Activated B cell treated with CpG ODN at 0.5 μM for 24 hours (primary cell): ENCODE measurements around the gene TENM4. TPM values are rescaled to one million over a fixed set of nuclear protein-coding genes. Genes with fewer than 3 reads are reported as not detected.

Experiments used
- ATAC-seq: fragments of 200-7000 bp; cut with Tn5 transposase; one replicate; pipeline ENCODE4 v1.10.0; 2021; ENCODE audit warnings: low read depth, mild to moderate bottlenecking, moderate library complexity
- CTCF ChIA-PET: fragments of 350-600 bp; sonication (Branson Sonifier 250); formaldehyde crosslinking; loops from one replicate; lab custom pipeline; 2021; ENCODE audit warnings: antibody characterized with exemption; lab: Charles Lee
- POLR2A ChIA-PET: fragments of 350-600 bp; sonication (Branson Sonifier 250); formaldehyde crosslinking; loops from one replicate; lab custom pipeline; 2021; ENCODE audit warnings: antibody characterized with exemption; lab: Charles Lee
- DNase-seq: peaks from one replicate; pipeline ENCODE4 v3.0.0; 2022
- H3K27ac Mint-ChIP-seq: one replicate; pipeline ENCODE4 v1.8.0; 2020; ENCODE audit warnings: mixed read lengths
- H3K27me3 Mint-ChIP-seq: one replicate; pipeline ENCODE4 v1.8.0; 2021; ENCODE audit warnings: mixed read lengths
- H3K36me3 Mint-ChIP-seq: one replicate; pipeline ENCODE4 v1.8.0; 2021; ENCODE audit warnings: low read depth, mixed read lengths
- H3K4me1 Mint-ChIP-seq: one replicate; pipeline ENCODE4 v1.8.0; 2021; ENCODE audit warnings: mixed read lengths
- H3K4me3 Mint-ChIP-seq: one replicate; pipeline ENCODE4 v1.8.0; 2020; ENCODE audit warnings: mild to moderate bottlenecking, mixed read lengths
- H3K9me3 Mint-ChIP-seq: one replicate; pipeline ENCODE4 v1.8.0; 2020; ENCODE audit warnings: mixed read lengths
- CTCF ChIP-seq: fragments of 200-600 bp; IDR thresholded peaks from one replicate; pipeline ENCODE4 v1.8.0; 2022; ENCODE audit warnings: antibody characterized with exemption, mild to moderate bottlenecking
- intact Hi-C: fragments of 100-400 bp; cut with micrococcal nuclease; formaldehyde crosslinking; loops from one replicate; pipeline ENCODE4 v1.15.1; 2024
- total RNA-seq: library from RNA; stranded (reverse); gene quantifications from 2 replicates; pipeline ENCODE4 v1.2.3, GENCODE V29; 2022

The TENM4 gene
- total RNA-seq, 1 donor from 2014 or later = 2.4 TPM

- no peak for DNase-seq
- intact Hi-C loops = no loop called here
- ChIA-PET CTCF (no interaction called here), POLR2A (no interaction called here)
- Mint-ChIP-seq H3K36me3 (no peaks in the 10 kb centered on the region), H3K27me3 (peaks cover 10% of the 10 kb centered on the region), H3K27ac (no peak overlapping the region), H3K9me3 (no peaks in the 10 kb centered on the region), H3K4me1 (no peaks in the 10 kb centered on the region), H3K4me3 (no peak overlapping the region)
- no peak for TF ChIP-seq CTCF
- ATAC-seq = no peak
These were observed 501.9 kb downstream of the TENM4 start for GRCh38 chr11:78938971-78939370.

GRCh38 chr11:78938036-78938435 lies 502.8 kb downstream of the TENM4 start:
- no peaks in the 10 kb centered on the region for H3K36me3 Mint-ChIP-seq
- no peaks in the 10 kb centered on the region for H3K4me1 Mint-ChIP-seq
- ChIA-PET POLR2A (no interaction called here), CTCF (no interaction called here)
- DNase-seq = no peak
- no peaks in the 10 kb centered on the region for H3K9me3 Mint-ChIP-seq
- intact Hi-C loops = no loop called here
- H3K4me3 Mint-ChIP-seq = no peak overlapping the region
- TF ChIP-seq CTCF = no peak
- peaks cover 8% of the 10 kb centered on the region for H3K27me3 Mint-ChIP-seq
- H3K27ac Mint-ChIP-seq = no peak overlapping the region
- no peak for ATAC-seq

GRCh38 chr11:78935398-78936068 lies 505.3 kb downstream of the TENM4 start:
- Mint-ChIP-seq H3K36me3 (no peaks in the 10 kb centered on the region), H3K4me3 (no peak overlapping the region), H3K4me1 (no peaks in the 10 kb centered on the region), H3K27me3 (peaks cover 5% of the 10 kb centered on the region), H3K9me3 (no peaks in the 10 kb centered on the region), H3K27ac (no peak overlapping the region)
- no peak for DNase-seq
- ChIA-PET POLR2A (no interaction called here), CTCF (no interaction called here)
- no peak for TF ChIP-seq CTCF
- intact Hi-C loops = no loop called here
- no peak for ATAC-seq

- no peak overlapping the region for H3K4me3 Mint-ChIP-seq
- peaks cover 4% of the 10 kb centered on the region for H3K27me3 Mint-ChIP-seq
- ChIA-PET POLR2A (no interaction called here), CTCF (no interaction called here)
- H3K9me3 Mint-ChIP-seq = no peaks in the 10 kb centered on the region
- no peaks in the 10 kb centered on the region for H3K4me1 Mint-ChIP-seq
- H3K27ac Mint-ChIP-seq = no peak overlapping the region
- DNase-seq (no peak), ATAC-seq (no peak)
- intact Hi-C loops = no loop called here
- no peak for TF ChIP-seq CTCF
- no peaks in the 10 kb centered on the region for H3K36me3 Mint-ChIP-seq
These were observed 507.5 kb downstream of the TENM4 start for GRCh38 chr11:78933350-78933749.

- intact Hi-C loops = no loop called here
- no peak for TF ChIP-seq CTCF
- H3K36me3 Mint-ChIP-seq = no peaks in the 10 kb centered on the region
- CTCF ChIA-PET = no interaction called here
- no peaks in the 10 kb centered on the region for H3K9me3 Mint-ChIP-seq
- H3K4me3 Mint-ChIP-seq = no peak overlapping the region
- H3K4me1 Mint-ChIP-seq = no peaks in the 10 kb centered on the region
- POLR2A ChIA-PET = no interaction called here
- H3K27ac Mint-ChIP-seq = no peak overlapping the region
- ATAC-seq (no peak), DNase-seq (no peak)
- H3K27me3 Mint-ChIP-seq = peaks cover 4% of the 10 kb centered on the region
These were observed 508.1 kb downstream of the TENM4 start for GRCh38 chr11:78932757-78933156.
